ENCODE results near the gene MLN.

GRCh38 chr6:33797626-33798342 lies 6.0 kb downstream of the MLN start:
- TF ChIP-seq CTCF (IDR thresholded peaks at IDR 0.05 in 2 of 3, conservative IDR thresholded peaks at IDR 0.05 in 1 of 3; ENCODE audit: borderline replicate concordance in 1 of 3, insufficient read depth in 1 of 3, low read depth in 2 of 3, low read length in 2 of 3), result no peak
- TF ChIP-seq ZFX (IDR thresholded peaks at IDR 0.05), result no peak
- no peak for TF ChIP-seq CEBPB (IDR thresholded peaks at IDR 0.05; ENCODE audit: low read depth)
